GM23338 (cell line): ENCODE results near the gene PROSER2.

Source experiments
- CREB1 ChIP-seq: fragments of 250-450 bp; sonication (Bioruptor Pico); IDR thresholded peaks from 2 replicates; pipeline ENCODE4 v1.5.0; 2020; ENCODE audit warnings: low read depth, mild to moderate bottlenecking, moderate library complexity
- EZH2 ChIP-seq: fragments of 200-600 bp; sonication (generic); IDR thresholded peaks from one replicate; pipeline ENCODE4 v1.8.0; 2017; ENCODE audit warnings: antibody characterized with exemption, mild to moderate bottlenecking, low read depth; ENCODE audit not compliant: unreplicated experiment
- EZH2phosphoT487 ChIP-seq: fragments of 200-600 bp; sonication (generic); IDR thresholded peaks from one replicate; pipeline ENCODE4 v1.8.1; 2018; ENCODE audit warnings: antibody characterized with exemption; ENCODE audit not compliant: unreplicated experiment
- JUNB ChIP-seq: IDR thresholded peaks from one replicate; pipeline ENCODE4 v1.6.1; 2016; ENCODE audit warnings: antibody characterized with exemption; ENCODE audit not compliant: unreplicated experiment
- NANOG ChIP-seq: IDR thresholded peaks from 2 replicates; pipeline ENCODE4 v1.6.1; 2016; ENCODE audit warnings: antibody characterized with exemption, borderline replicate concordance
- POLR2AphosphoS5 ChIP-seq: IDR thresholded peaks from 2 replicates; pipeline ENCODE4 v1.6.1; 2016; ENCODE audit warnings: antibody characterized with exemption, low read depth
- ZNF114 ChIP-seq: fragments of 250-450 bp; sonication (Bioruptor Pico); IDR thresholded peaks from 2 replicates; pipeline ENCODE4 v1.5.0; 2020; ENCODE audit warnings: mild to moderate bottlenecking, moderate library complexity
- ZNF331 ChIP-seq: fragments of 250-450 bp; sonication (Bioruptor Pico); IDR thresholded peaks from 2 replicates; pipeline ENCODE4 v1.5.0; 2020; ENCODE audit warnings: low read depth, mild to moderate bottlenecking, moderate library complexity
- TF ChIP-seq, protein P1 (sequence below), 2 experiments: fragments of 200-600 bp in 1 of 2; sonication (generic) in 1 of 2; conservative IDR thresholded peaks; 2 replicates each; pipeline versions ENCODE4 v1.5.1 to v1.6.1; 2016 to 2017; ENCODE audit warnings: antibody characterized with exemption in 2 of 2, low read depth in 2 of 2, mild to moderate bottlenecking in 2 of 2, moderate library complexity in 1 of 2
- TF ChIP-seq, protein P2 (sequence below): IDR thresholded peaks from 2 replicates; pipeline ENCODE4 v1.6.1; 2016; ENCODE audit warnings: antibody characterized with exemption
- TF ChIP-seq, protein P3 (sequence below): IDR thresholded peaks from one replicate; pipeline ENCODE4 v1.6.1; 2018; ENCODE audit warnings: antibody characterized with exemption; ENCODE audit not compliant: unreplicated experiment
- TF ChIP-seq, protein P4 (sequence below): fragments of 250-450 bp; sonication (Bioruptor Pico); IDR thresholded peaks from 2 replicates; pipeline ENCODE4 v1.5.0; 2020; ENCODE audit warnings: mild to moderate bottlenecking, moderate library complexity

DNA sequence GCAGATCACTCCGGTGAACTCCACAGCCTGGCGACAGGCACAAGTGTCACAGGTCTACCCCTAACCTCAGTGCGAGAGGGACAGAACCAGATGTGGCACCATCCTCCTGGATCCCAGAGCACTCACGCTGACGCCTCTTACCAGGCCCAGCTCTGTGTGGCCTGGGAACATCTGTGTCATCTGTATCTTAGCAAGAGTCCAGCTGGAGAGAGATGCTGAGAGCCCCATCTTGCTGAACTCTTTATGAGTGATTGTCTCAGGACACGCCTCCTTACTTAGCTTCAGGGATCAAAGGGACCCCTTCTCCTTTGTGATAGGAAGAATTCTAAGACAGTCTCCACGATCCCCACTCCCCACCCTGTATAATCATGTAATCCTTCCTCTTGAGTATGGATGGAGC lies 10.0 kb upstream of the PROSER2 start:
- TF ChIP-seq EZH2 (no peak), POLR2AphosphoS5 (no peak), JUNB (no peak), CREB1 (CRISPR knock-in tag) (no peak), ZNF114 (CRISPR knock-in tag) (no peak), EZH2phosphoT487 (no peak), NANOG (no peak), ZNF331 (CRISPR knock-in tag) (no peak)
- TF ChIP-seq, protein P1, sequence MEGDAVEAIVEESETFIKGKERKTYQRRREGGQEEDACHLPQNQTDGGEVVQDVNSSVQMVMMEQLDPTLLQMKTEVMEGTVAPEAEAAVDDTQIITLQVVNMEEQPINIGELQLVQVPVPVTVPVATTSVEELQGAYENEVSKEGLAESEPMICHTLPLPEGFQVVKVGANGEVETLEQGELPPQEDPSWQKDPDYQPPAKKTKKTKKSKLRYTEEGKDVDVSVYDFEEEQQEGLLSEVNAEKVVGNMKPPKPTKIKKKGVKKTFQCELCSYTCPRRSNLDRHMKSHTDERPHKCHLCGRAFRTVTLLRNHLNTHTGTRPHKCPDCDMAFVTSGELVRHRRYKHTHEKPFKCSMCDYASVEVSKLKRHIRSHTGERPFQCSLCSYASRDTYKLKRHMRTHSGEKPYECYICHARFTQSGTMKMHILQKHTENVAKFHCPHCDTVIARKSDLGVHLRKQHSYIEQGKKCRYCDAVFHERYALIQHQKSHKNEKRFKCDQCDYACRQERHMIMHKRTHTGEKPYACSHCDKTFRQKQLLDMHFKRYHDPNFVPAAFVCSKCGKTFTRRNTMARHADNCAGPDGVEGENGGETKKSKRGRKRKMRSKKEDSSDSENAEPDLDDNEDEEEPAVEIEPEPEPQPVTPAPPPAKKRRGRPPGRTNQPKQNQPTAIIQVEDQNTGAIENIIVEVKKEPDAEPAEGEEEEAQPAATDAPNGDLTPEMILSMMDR (conservative IDR thresholded peaks at IDR 0.05; ENCODE audit: low read depth in 2 of 2): no peak
- TF ChIP-seq, protein P2, sequence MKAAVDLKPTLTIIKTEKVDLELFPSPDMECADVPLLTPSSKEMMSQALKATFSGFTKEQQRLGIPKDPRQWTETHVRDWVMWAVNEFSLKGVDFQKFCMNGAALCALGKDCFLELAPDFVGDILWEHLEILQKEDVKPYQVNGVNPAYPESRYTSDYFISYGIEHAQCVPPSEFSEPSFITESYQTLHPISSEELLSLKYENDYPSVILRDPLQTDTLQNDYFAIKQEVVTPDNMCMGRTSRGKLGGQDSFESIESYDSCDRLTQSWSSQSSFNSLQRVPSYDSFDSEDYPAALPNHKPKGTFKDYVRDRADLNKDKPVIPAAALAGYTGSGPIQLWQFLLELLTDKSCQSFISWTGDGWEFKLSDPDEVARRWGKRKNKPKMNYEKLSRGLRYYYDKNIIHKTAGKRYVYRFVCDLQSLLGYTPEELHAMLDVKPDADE: no peak
- TF ChIP-seq, protein P3, sequence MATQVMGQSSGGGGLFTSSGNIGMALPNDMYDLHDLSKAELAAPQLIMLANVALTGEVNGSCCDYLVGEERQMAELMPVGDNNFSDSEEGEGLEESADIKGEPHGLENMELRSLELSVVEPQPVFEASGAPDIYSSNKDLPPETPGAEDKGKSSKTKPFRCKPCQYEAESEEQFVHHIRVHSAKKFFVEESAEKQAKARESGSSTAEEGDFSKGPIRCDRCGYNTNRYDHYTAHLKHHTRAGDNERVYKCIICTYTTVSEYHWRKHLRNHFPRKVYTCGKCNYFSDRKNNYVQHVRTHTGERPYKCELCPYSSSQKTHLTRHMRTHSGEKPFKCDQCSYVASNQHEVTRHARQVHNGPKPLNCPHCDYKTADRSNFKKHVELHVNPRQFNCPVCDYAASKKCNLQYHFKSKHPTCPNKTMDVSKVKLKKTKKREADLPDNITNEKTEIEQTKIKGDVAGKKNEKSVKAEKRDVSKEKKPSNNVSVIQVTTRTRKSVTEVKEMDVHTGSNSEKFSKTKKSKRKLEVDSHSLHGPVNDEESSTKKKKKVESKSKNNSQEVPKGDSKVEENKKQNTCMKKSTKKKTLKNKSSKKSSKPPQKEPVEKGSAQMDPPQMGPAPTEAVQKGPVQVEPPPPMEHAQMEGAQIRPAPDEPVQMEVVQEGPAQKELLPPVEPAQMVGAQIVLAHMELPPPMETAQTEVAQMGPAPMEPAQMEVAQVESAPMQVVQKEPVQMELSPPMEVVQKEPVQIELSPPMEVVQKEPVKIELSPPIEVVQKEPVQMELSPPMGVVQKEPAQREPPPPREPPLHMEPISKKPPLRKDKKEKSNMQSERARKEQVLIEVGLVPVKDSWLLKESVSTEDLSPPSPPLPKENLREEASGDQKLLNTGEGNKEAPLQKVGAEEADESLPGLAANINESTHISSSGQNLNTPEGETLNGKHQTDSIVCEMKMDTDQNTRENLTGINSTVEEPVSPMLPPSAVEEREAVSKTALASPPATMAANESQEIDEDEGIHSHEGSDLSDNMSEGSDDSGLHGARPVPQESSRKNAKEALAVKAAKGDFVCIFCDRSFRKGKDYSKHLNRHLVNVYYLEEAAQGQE: no peak
- TF ChIP-seq, protein P4, sequence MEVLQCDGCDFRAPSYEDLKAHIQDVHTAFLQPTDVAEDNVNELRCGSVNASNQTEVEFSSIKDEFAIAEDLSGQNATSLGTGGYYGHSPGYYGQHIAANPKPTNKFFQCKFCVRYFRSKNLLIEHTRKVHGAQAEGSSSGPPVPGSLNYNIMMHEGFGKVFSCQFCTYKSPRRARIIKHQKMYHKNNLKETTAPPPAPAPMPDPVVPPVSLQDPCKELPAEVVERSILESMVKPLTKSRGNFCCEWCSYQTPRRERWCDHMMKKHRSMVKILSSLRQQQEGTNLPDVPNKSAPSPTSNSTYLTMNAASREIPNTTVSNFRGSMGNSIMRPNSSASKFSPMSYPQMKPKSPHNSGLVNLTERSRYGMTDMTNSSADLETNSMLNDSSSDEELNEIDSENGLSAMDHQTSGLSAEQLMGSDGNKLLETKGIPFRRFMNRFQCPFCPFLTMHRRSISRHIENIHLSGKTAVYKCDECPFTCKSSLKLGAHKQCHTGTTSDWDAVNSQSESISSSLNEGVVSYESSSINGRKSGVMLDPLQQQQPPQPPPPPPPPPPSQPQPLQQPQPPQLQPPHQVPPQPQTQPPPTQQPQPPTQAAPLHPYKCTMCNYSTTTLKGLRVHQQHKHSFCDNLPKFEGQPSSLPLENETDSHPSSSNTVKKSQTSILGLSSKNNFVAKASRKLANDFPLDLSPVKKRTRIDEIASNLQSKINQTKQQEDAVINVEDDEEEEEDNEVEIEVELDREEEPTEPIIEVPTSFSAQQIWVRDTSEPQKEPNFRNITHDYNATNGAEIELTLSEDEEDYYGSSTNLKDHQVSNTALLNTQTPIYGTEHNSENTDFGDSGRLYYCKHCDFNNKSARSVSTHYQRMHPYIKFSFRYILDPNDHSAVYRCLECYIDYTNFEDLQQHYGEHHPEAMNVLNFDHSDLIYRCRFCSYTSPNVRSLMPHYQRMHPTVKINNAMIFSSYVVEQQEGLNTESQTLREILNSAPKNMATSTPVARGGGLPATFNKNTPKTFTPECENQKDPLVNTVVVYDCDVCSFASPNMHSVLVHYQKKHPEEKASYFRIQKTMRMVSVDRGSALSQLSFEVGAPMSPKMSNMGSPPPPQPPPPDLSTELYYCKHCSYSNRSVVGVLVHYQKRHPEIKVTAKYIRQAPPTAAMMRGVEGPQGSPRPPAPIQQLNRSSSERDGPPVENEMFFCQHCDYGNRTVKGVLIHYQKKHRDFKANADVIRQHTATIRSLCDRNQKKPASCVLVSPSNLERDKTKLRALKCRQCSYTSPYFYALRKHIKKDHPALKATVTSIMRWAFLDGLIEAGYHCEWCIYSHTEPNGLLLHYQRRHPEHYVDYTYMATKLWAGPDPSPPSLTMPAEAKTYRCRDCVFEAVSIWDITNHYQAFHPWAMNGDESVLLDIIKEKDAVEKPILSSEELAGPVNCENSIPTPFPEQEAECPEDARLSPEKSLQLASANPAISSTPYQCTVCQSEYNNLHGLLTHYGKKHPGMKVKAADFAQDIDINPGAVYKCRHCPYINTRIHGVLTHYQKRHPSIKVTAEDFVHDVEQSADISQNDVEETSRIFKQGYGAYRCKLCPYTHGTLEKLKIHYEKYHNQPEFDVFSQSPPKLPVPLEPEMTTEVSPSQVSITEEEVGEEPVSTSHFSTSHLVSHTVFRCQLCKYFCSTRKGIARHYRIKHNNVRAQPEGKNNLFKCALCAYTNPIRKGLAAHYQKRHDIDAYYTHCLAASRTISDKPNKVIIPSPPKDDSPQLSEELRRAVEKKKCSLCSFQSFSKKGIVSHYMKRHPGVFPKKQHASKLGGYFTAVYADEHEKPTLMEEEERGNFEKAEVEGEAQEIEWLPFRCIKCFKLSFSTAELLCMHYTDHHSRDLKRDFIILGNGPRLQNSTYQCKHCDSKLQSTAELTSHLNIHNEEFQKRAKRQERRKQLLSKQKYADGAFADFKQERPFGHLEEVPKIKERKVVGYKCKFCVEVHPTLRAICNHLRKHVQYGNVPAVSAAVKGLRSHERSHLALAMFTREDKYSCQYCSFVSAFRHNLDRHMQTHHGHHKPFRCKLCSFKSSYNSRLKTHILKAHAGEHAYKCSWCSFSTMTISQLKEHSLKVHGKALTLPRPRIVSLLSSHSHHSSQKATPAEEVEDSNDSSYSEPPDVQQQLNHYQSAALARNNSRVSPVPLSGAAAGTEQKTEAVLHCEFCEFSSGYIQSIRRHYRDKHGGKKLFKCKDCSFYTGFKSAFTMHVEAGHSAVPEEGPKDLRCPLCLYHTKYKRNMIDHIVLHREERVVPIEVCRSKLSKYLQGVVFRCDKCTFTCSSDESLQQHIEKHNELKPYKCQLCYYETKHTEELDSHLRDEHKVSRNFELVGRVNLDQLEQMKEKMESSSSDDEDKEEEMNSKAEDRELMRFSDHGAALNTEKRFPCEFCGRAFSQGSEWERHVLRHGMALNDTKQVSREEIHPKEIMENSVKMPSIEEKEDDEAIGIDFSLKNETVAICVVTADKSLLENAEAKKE (CRISPR knock-in tag): no peak
